ENCODE measurements around the gene ITGAD. TPM values are rescaled to one million over a fixed set of nuclear protein-coding genes. Genes with fewer than 3 reads are reported as not detected.

The ITGAD gene
- total RNA-seq, 4 donors from 2014 or later, result 0.19 TPM; not detected in 3

- Histone ChIP-seq H3K27ac (no peak overlapping the region), H3K9me3 (peaks cover 0 to 4% (median 0%) of the 10 kb centered on the region in 3 donors), H3K4me1 (peaks cover 0 to 13% (median 0%) of the 10 kb centered on the region in 3 donors), H3K36me3 (no peaks in the 10 kb centered on the region), H3K4me3 (no peak overlapping the region), H3K27me3 (peaks cover 0 to 57% (median 0%) of the 10 kb centered on the region in 4 donors)
- WGBS, 2 donors, result 53 to 66% methylated on average over 3 of the region's 3 CpGs
- intact Hi-C loops (cut with DNase I), result no loop called here
- no peak for DNase-seq
- no peak for TF ChIP-seq POLR2A (IDR thresholded peaks at IDR 0.05)
- TF ChIP-seq, protein P1, sequence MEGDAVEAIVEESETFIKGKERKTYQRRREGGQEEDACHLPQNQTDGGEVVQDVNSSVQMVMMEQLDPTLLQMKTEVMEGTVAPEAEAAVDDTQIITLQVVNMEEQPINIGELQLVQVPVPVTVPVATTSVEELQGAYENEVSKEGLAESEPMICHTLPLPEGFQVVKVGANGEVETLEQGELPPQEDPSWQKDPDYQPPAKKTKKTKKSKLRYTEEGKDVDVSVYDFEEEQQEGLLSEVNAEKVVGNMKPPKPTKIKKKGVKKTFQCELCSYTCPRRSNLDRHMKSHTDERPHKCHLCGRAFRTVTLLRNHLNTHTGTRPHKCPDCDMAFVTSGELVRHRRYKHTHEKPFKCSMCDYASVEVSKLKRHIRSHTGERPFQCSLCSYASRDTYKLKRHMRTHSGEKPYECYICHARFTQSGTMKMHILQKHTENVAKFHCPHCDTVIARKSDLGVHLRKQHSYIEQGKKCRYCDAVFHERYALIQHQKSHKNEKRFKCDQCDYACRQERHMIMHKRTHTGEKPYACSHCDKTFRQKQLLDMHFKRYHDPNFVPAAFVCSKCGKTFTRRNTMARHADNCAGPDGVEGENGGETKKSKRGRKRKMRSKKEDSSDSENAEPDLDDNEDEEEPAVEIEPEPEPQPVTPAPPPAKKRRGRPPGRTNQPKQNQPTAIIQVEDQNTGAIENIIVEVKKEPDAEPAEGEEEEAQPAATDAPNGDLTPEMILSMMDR (IDR thresholded peaks at IDR 0.05), result no peak
Observed at GRCh38 chr16:31423241-31423640, 30.1 kb downstream of the ITGAD start.

- no peak overlapping the region for H3K4me3 ChIP-seq
- no peaks in the 10 kb centered on the region for H3K36me3 ChIP-seq
- H3K9me3 ChIP-seq, result peaks cover 0 to 4% (median 0%) of the 10 kb centered on the region in 3 donors
- DNase-seq, result no peak
- TF ChIP-seq, protein P1 (IDR thresholded peaks at IDR 0.05), result no peak
- no peak for TF ChIP-seq POLR2A (IDR thresholded peaks at IDR 0.05)
- no peak overlapping the region for H3K27ac ChIP-seq
- H3K27me3 ChIP-seq, result peaks cover 0 to 53% (median 0%) of the 10 kb centered on the region in 4 donors
- intact Hi-C loops (cut with DNase I), result no loop called here
- H3K4me1 ChIP-seq, result peaks cover 0 to 17% (median 0%) of the 10 kb centered on the region in 3 donors
- 54% methylated on average over 8 of the region's 12 CpGs; no CpG with 5 or more reads in 1 of the 2 donors for WGBS, 2 donors
Observed at GRCh38 chr16:31423801-31424200, 30.7 kb downstream of the ITGAD start.

- Histone ChIP-seq H3K4me3 (peak overlapping the region in 3 of 4 donors; percentile 26 to 60 (median 45)), H3K27ac (no peak overlapping the region), H3K9me3 (peaks cover 0 to 4% (median 0%) of the 10 kb centered on the region in 3 donors), H3K36me3 (no peaks in the 10 kb centered on the region), H3K27me3 (peaks cover 0 to 22% (median 0%) of the 10 kb centered on the region in 4 donors), H3K4me1 (peaks cover 0 to 24% (median 0%) of the 10 kb centered on the region in 3 donors)
- WGBS, 2 donors, result 29 to 31% methylated on average over 13 to 31 of the region's 83 CpGs
- intact Hi-C loops (cut with DNase I), result no loop called here
- DNase-seq, result no peak
- TF ChIP-seq, protein P1 (IDR thresholded peaks at IDR 0.05), result no peak
- TF ChIP-seq POLR2A (IDR thresholded peaks at IDR 0.05), result no peak
Observed at GRCh38 chr16:31427441-31428278, 34.5 kb downstream of the ITGAD start.

GRCh38 chr16:31428279-31428597 lies 35.1 kb downstream of the ITGAD start, which contains the start of gene COX6A2:
TSS of gene COX6A2 (minus strand) at chr16:31428360. CDS start at chr16:31428325, 35 bp downstream.
- TF ChIP-seq, protein P1 (IDR thresholded peaks at IDR 0.05), result no peak
- TF ChIP-seq POLR2A (IDR thresholded peaks at IDR 0.05), result no peak
- 51% methylated on average over 2 of the region's 7 CpGs; no CpG with 5 or more reads in 1 of the 2 donors for WGBS, 2 donors
- Histone ChIP-seq H3K4me3 (peak within 1 kb of the TSS in 3 of 4 donors; percentile 26 to 60 (median 45)), H3K9me3 (peaks cover 0 to 4% (median 0%) of the 10 kb centered on the region in 3 donors), H3K27me3 (peaks cover 0 to 18% (median 0%) of the 10 kb centered on the region in 4 donors), H3K27ac (no peak within 1 kb of the TSS), H3K4me1 (peaks cover 0 to 24% (median 0%) of the 10 kb centered on the region in 3 donors), H3K36me3 (no peaks in the 10 kb centered on the region)
- intact Hi-C loops (cut with DNase I), result no loop called here
- DNase-seq, result no peak

DNA sequence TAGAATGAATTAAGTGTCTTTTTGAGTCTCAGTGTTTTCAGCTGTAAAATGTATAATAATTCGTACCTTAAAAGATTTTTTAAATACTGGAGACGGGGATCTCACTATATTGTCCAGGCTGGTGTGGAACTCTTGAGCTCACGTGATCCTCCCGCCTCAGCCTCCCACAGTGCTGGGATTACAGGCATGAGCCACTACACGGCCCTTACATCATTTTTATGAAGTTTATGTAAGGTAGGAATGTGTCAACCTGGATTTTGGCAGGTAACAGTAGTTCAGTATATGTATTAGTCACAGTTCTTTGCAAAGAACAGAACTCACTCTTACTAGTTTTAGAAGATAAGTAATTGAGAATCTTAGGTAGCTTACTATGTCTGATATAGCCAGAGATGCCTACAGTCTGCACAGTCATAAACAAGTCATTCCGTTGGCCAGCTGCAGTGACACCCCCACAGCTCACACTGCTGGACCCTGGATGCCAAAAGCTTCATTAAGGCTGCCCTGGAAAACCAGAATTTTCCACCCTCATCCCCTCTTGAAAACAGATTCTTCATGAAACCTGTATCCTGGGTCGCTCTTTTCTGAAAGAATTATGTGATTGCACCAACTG lies 35.6 kb downstream of the ITGAD start:
- no peak for DNase-seq
- Histone ChIP-seq H3K36me3 (no peaks in the 10 kb centered on the region), H3K9me3 (peaks cover 0 to 4% (median 0%) of the 10 kb centered on the region in 3 donors), H3K4me3 (no peak overlapping the region), H3K27ac (no peak overlapping the region), H3K4me1 (peaks cover 0 to 24% (median 0%) of the 10 kb centered on the region in 3 donors), H3K27me3 (peaks cover 0 to 13% (median 0%) of the 10 kb centered on the region in 4 donors)
- 54% methylated on average over 7 of the region's 7 CpGs for WGBS, 2 donors
- TF ChIP-seq, protein P1 (IDR thresholded peaks at IDR 0.05), result no peak
- TF ChIP-seq POLR2A (IDR thresholded peaks at IDR 0.05), result no peak
- intact Hi-C loops (cut with DNase I), result no loop called here

Data from esophagus squamous epithelium (tissue), 5 donors.